NCI-H1048 (cell line): ENCODE data around the gene ABHD17C.
"Not testable (repeated sequence)": the region's sequence is repeated elsewhere in the genome, so short reads cannot be mapped to it uniquely, and the experiment has no call there.

Experiments used
- DNase-seq: peaks from one replicate; lab custom pipeline; 2025; lab: John Stamatoyannopoulos, UW

The ABHD17C gene

DNA sequence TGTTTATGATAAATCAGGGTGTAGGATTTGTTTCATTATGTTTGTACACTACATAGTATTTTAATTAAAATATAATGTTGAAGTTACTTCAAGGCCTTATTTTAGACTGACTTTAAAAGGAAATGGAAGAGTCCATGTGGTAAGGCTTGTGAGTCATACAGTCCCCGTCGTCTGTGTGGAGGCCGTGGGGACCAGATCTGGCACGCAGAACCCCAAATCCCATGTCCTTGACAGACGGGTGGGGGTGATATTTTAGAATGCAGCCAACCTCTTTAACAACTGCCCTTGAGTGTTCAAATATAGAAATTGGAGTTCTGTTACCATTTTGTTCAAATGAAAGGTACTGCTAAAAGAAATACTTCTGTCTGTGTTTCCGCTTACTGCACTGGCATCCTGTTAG, 35.8 kb downstream of the ABHD17C start:
- DNase-seq, result no peak

DNA sequence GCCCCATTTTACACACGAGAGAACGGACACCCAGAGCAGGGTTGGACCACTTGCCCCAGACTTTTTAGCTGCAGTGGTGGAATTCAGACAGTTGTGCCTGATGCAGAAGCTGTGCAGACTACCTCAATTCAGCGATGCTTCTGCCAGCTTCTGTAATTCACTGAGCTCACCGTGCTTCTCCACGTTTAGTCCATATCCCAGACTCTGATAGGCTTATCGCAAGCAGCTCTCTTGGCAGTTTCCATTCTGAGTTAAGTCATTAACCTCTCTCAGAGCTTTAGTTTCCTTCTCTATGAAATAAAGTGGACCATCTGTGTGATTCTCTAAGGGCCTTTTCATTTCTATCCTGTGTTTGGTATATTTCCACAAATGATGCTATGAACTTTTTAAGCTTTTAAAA, 37.1 kb downstream of the ABHD17C start:
- DNase-seq, result no peak

DNA sequence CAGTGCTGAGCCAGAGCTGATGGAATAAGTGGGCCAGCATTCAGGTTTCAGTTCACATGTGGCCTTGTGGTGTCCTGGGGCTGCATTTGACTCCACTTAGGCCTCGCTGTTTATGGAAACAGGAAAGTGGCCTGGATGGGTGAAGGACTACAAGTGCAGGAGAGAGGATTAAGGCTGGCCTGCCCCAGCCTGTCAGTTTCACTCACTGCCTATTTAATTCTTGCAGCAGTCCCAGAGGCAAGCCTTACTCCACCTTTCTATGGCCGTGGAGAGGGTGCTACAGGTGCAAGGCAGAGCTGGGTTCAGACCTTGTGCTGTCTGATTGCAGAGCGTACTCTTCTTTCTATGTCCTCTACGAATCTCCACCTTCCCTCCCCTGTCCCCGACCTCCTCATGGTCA, 37.7 kb downstream of the ABHD17C start:
- no peak for DNase-seq

DNA sequence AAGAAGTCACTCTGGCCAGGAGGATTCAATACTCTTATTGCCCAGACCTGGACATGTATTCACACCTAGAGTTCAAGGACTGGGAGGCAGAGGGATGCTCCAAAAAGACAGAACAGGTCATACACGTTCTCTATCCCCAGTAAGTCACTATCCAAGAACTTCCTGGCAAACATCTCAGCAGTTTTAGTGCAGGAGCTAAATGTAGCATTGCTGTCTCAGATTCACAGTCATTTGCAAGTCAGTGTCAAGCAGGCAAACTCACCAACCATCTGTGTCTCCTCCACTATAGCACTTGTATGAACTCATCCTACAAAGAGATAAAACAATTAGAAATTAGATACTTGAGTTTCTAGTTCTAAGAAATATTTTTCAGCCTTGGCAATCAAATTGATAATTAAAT, 38.4 kb downstream of the ABHD17C start:
- DNase-seq, result no peak

DNA sequence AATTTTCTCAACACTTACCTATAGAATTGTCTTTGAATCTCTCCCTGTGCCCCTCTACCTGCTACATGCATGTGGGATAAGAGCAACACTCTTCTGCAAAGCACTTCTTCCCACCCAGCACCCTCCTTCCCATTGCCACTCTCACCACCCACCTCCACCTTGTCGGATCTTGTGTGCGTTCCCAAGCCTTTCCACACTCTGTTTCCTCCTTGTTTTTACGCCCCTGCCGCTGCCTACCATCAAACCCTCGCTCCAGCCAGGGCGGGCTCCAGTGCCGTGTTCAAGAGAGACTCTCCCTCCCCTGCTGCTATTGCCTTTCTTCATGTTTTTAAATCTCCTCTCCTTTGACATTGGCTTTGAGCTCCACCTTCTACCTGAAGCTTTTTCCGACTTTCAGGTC, 40.2 kb downstream of the ABHD17C start:
- DNase-seq, result no peak

DNA sequence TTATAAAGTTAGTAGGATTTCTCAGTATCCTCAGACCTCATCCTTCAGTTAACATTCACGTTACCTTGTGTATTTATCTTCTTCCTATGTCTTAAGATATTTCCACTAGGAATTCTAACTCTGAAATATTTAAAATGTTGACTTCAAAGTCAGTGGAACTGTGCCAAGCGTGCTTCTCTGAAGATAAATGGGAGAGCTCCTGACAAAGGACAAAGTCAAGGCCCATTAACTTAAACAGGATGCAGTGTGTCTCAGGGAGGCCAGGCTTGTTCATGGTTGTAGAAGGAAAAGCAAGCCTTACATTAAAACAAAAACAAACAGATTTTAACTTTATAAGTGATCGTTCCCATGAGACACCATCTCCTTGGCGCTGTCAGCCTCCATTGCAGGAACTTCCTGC, 41.5 kb downstream of the ABHD17C start:
- no peak for DNase-seq

DNA sequence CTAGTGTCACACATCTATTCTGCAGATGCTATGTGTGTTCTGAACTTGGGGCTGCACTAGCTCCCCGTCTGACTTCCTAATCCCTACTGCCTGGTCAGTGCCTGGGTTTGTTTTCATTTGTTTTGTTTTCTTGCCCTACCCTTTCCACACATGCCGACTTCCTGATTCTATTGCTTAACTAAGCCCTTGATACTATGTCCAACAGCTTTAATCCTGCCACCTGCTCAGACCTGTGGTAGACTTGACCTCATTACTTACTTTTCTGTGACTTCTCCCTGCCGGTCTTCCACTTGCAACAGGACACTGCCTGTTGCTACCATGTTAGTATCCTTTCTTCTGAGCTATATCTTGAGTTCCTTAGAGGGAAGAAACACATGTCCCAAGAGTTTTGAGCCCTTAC, 44.8 kb downstream of the ABHD17C start:
- DNase-seq, result no peak

DNA sequence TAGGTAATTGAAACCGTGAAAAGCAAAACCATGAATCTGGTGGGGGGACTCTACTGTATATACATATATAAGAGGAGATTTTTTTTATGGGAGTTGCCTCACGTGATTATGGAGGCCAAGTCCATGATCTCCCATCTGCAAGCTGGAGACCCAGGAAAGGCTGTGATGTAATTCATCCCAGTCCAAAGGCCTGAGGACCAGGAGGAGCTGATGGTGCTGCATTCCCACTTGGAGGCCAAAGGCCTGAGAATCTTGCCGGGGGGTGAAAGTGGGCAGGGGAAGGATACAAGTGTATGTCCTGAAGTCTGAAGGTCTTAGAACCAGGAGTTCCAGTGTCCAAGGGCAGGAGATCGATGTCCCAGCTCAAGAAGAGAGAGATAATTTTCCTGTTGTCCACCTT, 47.0 kb downstream of the ABHD17C start:
- no peak for DNase-seq

DNA sequence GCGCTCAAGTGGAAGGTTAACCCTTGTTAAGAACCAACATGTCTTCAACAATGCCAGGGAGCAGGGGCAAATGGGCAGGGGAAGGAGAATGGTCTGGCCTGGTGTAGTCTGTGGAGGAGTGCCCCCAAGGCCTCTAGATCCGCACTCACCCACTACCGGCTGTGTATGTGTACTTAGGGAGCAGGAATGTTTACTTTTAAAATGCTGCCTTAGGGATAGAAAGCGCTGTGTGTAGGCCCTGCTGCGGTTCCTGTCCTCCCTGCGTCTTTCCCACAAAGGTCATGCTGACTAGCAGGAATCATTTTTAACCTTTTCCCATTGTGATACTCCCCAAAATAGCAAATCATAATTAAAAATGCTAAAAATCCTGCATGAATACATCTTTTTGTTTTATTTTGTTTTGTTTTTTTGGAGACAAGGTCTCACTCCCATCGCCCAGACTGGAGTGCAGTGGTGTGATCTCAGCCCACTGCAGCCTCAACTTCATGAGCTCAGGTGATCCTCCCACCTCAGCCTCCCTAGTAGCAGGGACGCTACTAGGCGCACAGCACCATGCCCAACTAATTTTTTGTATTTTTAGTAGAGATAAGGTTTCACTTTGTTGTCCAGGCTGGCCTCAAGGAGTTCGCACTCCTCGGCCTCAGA, 48.2 kb downstream of the ABHD17C start:
- DNase-seq, result no peak

DNA sequence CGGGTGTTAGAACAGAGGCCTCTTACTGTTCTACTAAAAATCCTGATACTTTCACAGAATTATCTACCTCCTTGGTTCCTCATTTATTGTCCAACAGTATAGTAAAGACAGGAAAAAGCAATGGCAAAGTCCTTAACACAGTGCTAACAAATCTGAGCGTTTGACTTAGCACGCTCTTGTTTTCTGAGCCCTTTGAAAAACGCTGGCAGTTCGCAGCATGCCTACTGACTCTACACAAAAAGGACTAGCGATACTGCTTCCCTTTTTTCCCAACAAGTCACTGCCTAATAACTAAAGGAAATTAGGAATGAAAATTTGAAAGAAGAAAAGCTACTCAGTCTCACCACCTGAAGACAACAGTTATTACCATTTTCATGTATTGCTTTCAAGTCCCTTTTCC, 49.3 kb downstream of the ABHD17C start:
- DNase-seq, result no peak

DNA sequence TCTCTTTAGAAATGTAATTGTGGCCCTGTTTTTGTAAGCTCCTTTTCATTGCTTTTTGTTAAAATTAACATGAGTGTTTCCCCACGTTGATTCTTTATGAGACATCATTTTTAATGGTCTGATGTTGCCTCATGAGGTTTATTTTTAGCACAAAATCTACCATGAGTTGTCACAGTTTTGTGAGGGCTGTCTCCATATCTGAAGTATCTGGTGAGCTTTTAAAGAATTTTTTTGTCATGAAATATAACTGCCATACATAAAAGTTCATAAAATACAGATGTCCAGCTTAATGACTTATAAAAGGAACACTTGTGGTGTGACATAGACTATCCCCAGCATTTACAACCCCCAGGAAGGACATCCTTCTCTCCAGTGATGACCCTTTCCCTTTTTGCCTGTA, 49.7 kb downstream of the ABHD17C start:
- no peak for DNase-seq

DNA sequence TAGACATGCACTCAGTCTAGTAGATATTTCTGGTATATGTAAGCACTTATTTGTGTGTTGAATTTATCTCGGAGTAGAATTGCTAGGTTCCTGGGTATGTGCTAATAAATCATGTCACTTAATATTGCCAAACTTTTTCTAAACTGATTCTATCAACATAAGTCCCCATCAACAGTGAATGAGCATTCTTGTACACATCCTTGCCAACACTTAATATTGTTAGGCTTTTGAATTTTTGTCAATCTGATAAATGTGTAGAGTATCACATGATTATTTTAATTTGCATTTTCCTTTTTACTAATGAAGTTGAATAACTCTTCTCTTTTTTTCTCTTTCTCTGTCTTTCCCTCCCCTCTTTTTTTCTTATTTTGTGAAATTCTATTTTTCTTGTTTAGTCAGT, 50.8 kb downstream of the ABHD17C start:
- no peak for DNase-seq

DNA sequence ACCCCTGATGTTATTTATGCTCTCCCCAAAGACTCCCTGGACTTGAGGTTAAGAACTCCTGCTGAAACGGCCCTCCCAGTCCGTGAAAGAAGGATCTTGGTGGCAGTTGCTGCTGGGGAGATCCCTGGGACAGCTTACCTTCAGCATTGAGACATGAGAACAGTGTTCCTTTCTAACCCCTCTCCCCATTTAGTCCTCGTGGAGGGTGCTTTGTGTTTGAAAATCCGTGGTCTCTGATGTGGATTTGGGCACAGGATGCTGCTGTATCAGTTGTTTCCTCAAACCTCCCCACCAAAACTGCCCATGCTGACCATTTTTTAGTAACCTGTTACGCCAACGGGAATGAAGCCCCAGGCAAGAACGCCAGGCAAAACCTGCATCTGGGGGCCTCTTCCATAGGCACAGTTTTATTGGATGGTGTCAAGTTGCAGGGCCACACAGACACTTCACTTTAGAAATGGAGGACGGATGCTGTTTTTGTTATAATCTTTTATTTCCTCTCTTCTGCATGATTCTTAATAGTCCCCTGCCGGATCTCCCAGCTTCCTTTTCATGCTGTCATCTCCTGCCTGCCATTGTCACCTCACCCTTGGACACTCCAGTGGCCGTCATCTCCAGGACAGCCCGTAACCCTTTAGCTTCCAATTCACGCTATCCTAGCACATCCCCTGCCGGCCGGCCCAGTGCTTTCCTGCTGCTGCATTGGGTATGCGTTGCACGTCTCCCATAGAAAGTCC, 52.4 kb downstream of the ABHD17C start:
- DNase-seq, result no peak

DNA sequence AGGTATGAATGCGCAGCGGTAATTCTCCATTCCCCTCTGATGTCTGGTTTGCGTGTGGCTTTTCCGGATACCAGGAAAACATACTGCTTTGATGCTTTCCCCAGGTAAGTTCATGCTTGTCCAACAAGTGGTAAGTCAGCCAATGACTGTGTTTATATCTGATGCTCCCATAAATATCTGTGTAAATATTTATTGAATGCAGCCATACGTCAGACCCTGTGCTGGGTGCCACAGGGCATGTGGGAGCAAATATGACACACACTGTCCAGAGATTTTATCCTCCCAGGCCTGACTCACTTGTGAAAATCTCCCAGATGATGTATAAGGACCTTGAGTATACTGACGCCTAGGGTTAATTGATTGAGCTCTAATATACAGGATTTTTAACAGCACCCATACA, 54.5 kb downstream of the ABHD17C start:
- no peak for DNase-seq

DNA sequence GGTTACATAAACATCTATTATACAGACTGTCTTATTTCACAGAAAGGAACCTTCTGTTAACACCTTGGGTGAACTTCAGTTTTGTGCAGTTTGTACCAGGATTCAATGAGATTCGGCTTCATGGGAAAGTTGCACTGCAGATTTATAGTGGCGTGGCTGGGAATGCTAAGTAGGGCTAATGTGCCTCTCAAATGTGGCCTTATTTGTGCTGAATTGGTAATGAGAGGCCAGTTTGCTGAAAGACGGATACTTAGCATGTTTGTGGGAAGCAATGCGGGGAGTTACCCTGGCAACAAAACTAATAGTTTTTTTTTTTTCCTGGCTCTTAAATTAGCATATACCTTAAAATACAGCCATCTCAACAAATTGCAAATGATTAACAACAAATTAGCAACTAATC, 55.5 kb downstream of the ABHD17C start:
- no peak for DNase-seq

DNA sequence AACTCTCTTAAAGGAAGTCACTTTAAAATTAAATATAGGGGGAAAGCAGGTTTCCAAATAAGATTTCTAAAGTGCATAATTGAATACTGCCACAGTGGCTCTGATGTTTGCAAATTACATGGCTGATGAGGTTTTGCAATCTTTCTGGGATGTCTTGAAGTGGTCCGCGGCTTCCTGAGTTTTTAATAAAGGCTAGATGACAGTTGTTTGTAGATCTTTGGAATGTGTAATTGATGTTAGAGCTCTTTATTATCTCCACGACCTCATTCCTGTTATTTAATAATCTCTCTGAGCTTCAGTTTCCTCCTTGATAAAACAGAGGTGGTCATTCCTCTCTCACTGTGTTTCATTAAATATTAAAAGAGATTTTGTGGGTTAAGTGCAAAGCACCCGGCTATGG, 57.1 kb downstream of the ABHD17C start:
- DNase-seq, result no peak

DNA sequence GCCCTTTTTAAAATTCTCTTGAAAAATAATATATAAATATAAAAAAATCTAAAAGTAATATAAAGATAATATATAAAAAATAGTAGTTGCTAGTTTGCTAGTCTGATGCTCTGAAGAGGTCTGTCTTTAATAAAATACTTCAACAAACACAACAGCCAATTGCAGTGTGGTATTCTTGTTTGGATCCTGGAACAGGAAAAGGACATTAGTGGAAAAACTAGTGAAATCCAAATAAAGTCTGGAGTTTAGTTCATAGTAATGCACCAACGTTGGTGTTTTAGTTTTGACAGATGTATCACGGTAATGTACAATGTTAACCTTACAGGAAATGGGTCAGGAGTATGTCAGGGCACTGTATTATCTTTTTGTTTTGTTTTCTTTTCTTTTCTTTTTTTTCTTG, 58.1 kb downstream of the ABHD17C start:
- no peak for DNase-seq

DNA sequence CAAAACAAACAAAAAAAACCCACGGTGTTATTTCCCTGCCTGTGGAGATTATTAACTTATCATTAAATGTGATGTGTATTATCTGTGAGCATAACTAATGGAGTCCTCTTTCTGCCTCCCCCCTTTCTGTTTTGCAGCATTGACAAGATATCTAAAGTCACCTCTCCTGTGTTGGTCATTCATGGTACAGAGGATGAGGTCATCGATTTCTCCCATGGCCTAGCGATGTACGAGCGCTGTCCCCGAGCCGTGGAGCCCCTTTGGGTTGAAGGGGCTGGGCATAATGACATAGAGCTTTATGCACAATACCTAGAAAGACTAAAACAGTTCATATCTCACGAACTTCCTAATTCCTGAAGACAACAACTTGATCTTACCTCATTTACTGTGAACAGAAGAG, 58.9 kb downstream of the ABHD17C start:
- no peak for DNase-seq

DNA sequence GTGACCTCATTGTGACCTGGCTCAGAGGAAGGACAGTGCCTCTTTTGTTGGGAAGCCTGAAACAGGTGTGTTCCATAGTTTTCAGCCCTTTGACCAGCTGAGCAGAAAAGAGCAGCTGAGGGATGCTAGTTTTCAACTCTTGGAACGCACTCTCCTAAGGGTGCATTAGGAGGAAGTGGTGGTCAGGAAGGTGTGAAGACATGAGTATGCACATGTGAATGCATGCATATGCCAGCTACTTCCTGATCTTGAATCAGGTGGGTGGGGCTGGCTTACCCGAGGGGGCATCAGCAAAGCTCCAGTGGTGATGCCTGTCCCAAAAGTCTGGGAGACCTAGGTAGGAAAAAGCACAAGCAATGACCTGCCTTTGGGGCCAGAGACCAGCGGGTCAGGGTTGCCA, 60.8 kb downstream of the ABHD17C start:
- DNase-seq, result no peak

DNA sequence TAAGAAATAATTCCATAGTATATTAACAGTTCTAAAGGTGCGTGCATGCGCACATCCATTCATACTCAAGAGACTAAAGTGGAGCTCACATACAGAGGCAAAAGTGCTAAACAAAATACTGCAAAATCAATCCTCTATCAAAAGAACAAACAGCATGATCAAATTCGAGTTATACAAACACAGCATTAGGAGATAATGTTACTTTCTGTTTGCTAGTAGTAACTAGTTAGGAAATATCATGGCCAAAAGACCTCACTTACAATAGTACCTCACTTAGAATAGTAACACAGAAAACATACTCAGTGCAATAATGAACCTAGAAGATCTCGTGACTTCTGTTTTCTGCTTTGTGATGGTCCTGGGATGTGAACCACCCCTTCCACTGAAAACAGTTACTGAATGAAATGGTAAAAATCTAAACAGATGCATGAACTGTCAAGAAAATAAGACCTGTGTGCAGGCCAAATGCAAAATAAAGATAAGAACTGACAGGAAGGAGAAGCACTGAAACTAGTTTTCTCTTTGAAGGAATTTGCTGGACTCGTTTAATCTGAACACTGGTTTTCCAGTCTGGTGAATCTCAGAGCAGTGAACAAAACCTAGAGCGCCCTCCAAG, 63.1 kb downstream of the ABHD17C start:
- DNase-seq, result no peak

DNA sequence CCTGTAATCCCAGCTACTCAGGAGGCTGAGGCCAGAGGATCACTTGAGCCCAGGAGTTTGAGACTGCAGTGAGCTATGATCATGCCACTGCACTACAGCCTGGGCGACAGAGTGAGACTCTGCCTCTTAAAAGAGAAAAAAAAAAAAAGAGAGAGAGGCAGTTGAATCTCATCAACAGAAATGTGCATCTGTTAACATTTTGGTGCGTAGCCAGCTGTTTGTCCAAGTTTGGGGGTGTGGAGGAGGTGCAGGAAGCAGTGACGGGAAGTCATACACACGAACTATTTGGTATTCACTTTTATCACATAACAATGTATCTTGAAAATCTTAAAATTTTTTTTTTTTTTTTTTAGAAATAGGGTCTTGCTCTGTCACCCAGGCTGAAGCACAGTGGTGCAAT, 65.8 kb downstream of the ABHD17C start:
- DNase-seq, result no peak

DNA sequence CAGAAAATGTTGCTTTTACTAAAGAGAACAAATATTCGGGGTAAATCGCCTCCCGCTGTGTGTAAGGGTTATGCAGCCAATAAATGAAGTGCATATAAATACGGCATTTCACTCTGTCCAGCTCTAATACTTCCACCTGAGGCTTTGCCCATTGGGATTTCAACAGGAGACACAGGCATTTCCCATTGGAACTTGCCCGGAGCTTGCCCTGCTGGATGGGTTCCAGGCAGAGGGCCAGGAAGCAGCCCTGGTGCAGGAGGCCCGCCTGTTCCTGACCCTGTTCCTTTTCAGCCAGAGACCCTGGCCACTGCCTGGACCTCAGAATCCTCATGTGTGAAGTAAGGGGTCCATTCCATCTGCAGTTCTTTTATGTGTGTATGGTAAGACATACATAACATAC, 66.6 kb downstream of the ABHD17C start:
- DNase-seq, result no peak

DNA sequence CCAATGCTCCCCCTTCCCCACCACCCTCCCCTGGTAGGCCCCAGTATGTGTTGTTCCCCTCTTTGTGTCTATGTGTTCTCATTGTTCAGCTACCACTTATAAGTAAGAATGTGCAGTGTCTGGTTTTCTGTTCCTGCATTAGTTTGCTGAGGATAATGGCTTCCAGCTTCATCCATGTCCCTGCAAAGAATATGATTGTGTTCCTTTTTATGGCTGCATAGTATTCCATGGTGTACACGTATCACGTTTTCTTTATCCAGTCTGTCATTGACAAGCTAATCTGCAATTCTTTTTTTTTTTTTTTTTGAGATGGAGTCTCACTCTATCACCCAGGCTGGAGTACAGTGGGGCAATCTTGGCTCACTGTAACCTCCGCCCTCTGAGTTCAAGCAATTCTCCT, 68.1 kb downstream of the ABHD17C start:
- DNase-seq, result not testable (repeated sequence)

DNA sequence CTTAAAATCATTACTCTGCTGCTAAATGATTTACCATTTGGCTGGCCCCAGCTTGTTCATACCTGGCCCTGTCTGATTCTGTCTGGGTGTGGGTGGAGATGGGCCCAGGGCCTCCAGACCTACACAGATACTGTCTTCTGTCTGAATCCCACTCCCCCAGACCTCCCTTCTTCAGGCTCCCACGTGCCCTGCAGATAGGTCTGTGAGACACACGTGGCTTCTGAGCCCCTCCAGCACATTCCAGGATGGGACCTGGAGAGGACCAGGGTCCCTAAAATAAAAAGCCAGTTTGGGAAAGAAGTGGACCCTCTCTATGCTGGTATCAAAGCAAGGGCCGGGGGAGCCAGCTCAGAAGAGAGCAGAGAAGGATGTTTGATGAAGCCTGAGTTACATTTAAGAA, 69.4 kb downstream of the ABHD17C start:
- DNase-seq, result no peak
